ENCODE results near the gene CHCHD10. TPM values are rescaled to one million over a fixed set of nuclear protein-coding genes. Genes with fewer than 3 reads are reported as not detected.

CHCHD10 gene
- total RNA-seq (2014; rRNA removed; shearing (Covaris generic)): 55.6 and 60.9 TPM in 2 replicates

DNA sequence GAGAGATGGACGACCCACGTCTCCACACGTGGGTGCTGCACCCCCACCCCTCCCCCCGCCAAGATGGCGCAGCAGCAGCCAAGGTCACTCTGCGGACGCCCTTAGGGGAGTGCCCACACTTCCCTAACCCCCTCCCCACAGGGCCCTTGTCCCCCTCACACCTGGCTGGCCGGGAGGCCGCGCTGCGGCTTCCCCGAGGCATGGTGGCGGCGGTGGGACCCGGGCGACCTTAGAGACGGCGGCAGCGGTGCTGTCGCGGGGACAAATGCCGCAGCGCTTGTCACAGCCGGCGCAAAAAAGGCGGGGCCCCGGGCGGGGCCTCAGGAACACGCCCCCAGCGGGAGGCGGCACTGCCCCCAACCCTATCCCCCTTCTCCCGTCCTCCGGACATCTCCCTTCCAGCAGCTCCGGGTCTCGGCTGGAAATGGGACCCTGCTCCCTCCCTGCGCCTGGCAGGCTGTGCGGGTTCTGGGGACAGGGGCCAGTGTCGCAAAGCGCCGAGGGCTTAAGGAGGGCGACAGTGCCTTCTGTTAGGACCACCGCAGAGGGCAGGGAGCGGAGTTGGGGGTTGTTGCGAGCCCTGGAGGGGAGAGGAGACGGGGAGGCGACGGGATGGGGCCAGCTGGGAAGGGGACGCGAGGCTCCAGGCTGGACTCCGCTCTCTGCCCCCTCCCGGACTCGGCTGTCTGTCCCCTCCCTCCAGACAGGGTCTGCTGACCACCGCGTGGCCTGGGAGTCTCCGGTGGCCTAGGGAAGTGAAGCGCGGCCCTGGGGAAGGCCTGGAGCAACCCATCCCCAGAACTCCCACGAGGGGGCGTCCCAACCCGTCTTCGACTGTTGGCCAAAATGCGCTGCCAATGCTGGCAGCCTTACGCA lies at the start of gene CHCHD10:
CHCHD10 (minus strand) TSS at position 300 of the 876 bp plus-strand sequence; CDS start at position 202, 98 bp downstream.
- no peaks in the 10 kb centered on the region; the same call in 1 of the 2 replicates for H3K36me3 ChIP-seq (replicated peaks; ENCODE audit: control insufficient read depth, insufficient read depth, low read length)
- H3K4me3 ChIP-seq (ENCODE audit: insufficient read depth, low read depth, low read length): peak within 1 kb of the TSS; percentile 83
- peak; percentile 97 for DNase-seq
- H3K27me3 ChIP-seq (ENCODE audit: control insufficient read depth, insufficient read depth, low read length): peaks cover 9% of the 10 kb centered on the region

DNA sequence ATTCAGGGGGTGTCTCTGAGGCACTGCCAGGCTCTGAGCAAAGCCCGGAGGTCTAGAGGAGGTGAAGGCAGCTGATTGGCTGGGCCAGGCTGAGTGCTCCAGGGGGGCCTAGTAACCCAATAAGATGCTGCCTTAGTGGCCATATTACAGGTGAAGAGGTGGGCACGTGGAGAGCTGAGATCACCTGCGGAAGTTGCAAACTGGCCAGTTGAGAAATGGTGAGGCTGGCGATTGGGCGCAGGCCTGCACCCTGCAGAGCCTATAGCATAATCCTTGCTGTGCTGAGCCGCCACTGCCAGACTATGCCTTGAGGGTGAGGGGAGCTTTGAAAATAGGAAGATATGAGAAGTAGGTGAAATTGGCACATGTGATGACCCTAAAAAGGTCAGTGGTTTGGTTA lies 49.4 kb upstream of the CHCHD10 start:
- Histone ChIP-seq H3K27me3 (ENCODE audit: control insufficient read depth, insufficient read depth, low read length) (no peaks in the 10 kb centered on the region), H3K36me3 (replicated peaks; ENCODE audit: control insufficient read depth, insufficient read depth, low read length) (peaks cover 29% of the 10 kb centered on the region), H3K4me3 (ENCODE audit: insufficient read depth, low read depth, low read length) (no peak overlapping the region)
- DNase-seq: no peak

DNA sequence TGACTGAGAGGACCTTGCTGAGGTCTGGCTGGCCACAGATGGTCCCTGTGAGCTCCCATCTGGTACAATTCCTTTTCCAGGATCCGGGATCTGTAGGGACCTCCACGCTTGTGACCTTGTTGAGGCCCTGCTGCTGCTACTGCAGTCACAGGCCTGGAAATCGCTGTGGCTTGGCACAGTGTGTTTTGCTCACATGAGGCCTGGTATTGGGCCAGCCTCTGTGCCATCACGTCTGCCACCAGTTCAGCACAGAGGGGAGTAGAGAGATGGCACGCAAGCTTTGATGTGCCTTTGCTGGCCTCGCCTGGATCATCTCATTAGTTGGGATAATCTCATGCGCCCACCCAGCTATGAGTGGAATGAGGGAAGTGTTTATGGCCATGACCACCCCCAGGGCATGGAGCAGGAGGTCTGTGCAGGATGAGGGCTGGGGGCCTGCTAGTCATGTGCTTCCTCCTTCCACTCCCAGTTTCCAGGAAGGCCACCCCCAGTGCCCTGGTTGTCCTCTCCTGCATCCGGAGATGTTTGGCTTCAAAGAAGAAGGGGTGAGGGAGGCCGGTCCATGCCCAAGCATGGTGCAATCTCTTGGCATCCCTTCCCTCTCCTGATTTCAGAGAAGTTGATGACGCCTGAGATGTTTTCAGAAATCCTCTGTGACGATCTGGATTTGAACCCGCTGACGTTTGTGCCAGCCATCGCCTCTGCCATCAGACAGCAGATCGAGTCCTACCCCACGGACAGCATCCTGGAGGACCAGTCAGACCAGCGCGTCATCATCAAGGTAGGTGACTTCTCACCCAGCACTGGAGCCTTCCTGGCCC lies 48.6 kb upstream of the CHCHD10 start:
- DNase-seq: no peak
- Histone ChIP-seq H3K27me3 (ENCODE audit: control insufficient read depth, insufficient read depth, low read length) (no peaks in the 10 kb centered on the region), H3K36me3 (replicated peaks; ENCODE audit: control insufficient read depth, insufficient read depth, low read length) (peaks cover 26% of the 10 kb centered on the region), H3K4me3 (ENCODE audit: insufficient read depth, low read depth, low read length) (no peak overlapping the region)

DNA sequence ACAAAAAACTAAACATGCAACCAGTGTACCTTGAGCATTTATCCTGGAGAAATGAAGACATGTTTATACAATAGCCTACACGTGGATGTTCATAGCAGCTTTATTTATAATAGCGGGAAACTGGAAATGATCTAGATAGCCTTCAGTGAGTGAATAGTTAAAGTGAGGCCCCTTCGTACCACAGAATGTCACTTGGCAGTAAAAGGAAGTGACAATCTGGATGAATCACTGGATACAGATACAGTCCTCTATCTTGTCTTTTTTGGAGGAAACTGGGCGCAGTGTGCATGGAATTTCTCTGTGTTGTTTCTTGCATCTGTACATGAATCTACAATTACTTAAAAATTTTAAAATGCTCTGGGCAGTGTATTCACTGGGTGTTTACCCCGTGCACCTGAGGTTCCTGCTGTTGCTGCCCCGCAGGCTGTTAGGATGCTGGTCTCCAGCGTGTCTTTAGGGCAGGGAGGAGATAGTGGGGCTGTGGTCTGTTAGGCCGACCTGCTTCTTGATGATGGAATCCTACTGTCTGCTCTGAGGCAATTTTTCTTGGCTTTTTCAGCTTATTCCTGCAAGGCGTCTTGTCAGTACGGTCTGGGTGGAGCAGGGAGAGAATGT lies 47.9 kb upstream of the CHCHD10 start:
- Histone ChIP-seq H3K4me3 (ENCODE audit: insufficient read depth, low read depth, low read length) (no peak overlapping the region), H3K36me3 (replicated peaks; ENCODE audit: control insufficient read depth, insufficient read depth, low read length) (peaks cover 21% of the 10 kb centered on the region), H3K27me3 (ENCODE audit: control insufficient read depth, insufficient read depth, low read length) (no peaks in the 10 kb centered on the region)
- DNase-seq: no peak

DNA sequence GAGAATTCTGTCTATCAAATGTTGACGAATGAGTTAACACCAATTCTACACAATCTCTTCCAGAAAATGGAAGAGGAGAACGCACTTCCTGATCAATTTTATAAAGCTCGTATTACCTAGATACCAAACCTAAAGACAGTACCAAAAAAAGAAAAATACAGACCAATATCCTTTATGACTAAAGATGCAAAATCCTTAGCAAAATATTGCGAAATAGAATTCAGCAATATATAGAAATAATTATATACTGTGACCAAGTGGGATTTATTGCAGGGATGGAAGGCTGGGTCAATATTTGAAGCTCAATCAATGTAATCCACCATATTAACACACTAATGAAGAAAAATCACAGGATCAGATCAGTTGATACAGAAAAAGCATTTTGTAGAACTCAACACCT lies 44.6 kb upstream of the CHCHD10 start:
- Histone ChIP-seq H3K36me3 (replicated peaks; ENCODE audit: control insufficient read depth, insufficient read depth, low read length) (peaks cover 15% of the 10 kb centered on the region), H3K27me3 (ENCODE audit: control insufficient read depth, insufficient read depth, low read length) (no peaks in the 10 kb centered on the region), H3K4me3 (ENCODE audit: insufficient read depth, low read depth, low read length) (no peak overlapping the region)
- DNase-seq: no peak

DNA sequence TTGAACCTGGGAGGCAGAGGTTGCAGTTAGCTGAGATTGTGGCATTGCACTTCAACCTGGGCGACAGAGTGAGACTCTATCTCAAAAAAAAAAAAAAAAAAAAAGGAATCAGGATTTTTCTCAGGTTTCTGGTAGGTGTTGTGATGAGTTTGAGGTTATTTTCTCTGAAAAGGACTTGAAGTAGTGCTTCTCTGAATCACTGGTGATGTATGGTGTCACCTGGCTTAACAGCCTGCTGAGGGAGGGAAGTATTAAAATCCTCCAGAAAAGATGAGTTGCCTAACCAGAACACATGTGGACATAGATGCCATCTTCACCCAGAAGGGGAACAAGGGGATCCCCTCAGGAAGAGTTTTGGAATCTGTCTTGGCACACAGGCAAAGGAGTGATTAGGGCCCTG lies 39.1 kb upstream of the CHCHD10 start:
- Histone ChIP-seq H3K27me3 (ENCODE audit: control insufficient read depth, insufficient read depth, low read length) (no peaks in the 10 kb centered on the region), H3K36me3 (replicated peaks; ENCODE audit: control insufficient read depth, insufficient read depth, low read length) (peaks cover 26% of the 10 kb centered on the region), H3K4me3 (ENCODE audit: insufficient read depth, low read depth, low read length) (no peak overlapping the region)
- no peak for DNase-seq

DNA sequence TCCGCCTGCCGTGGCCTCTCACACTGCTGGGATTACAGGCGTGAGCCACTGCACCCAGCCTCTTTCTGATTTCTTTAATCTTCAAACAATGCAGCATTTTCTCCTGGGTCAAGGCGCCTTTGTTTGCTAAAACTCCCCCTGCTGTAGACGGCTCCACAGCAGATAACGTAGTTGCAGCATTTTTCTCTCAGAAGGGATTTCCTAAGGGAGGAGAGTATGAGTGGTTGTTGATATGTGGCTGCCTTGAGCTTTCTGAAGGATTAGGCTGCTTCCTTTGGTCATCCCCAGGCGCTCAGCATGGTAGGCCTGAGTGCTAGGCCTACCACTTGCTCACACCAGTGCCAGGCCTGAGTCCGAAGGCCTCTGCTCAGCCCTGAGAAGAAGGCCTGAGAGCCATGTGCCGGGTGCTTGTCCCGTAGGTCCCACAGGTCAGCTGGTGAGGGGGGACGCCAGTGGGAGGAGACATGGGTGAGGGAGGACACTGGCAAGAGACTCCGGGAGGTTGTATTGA lies 37.1 kb upstream of the CHCHD10 start:
- H3K27me3 ChIP-seq (ENCODE audit: control insufficient read depth, insufficient read depth, low read length): no peaks in the 10 kb centered on the region
- peaks cover 44% of the 10 kb centered on the region for H3K36me3 ChIP-seq (replicated peaks; ENCODE audit: control insufficient read depth, insufficient read depth, low read length)
- no peak for DNase-seq
- H3K4me3 ChIP-seq (ENCODE audit: insufficient read depth, low read depth, low read length): no peak overlapping the region

DNA sequence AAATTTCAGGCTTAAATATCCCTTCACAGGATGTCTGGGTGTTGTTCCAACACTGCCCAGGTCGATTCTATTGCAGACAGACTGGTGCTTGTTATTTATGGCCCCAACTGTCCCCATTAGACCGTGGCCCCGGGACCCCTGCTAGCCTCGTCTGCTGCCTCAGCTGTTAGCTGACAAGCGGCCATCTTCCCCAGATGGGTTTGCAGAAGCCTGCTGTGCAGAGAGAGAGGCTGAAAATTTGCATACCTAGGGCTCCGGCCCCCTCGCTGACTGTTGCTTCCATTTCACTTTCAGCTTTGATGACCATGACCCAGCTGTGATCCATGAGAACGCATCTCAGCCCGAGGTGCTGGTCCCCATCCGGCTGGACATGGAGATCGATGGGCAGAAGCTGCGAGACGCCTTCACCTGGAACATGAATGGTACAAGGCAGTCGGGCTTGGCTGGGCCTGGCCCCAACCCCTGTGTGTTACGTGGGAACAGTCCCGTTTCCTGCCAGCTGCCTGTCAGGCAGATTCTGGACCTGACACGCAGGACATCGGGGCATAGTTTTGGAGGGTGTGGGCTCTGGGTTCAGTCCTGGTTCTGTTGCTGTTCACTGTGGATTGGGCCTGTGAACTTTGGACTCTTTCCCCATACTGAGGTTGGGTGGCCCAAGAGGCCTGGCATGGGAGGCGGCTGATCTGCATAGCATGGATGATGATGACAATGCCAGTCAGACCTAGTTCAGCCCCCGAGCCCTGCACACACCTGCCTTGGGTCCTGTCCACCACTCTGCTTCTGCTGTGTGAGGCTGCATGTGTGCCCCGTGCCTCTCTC lies 35.4 kb upstream of the CHCHD10 start:
- Histone ChIP-seq H3K4me3 (ENCODE audit: insufficient read depth, low read depth, low read length) (no peak overlapping the region), H3K36me3 (replicated peaks; ENCODE audit: control insufficient read depth, insufficient read depth, low read length) (peaks cover 44% of the 10 kb centered on the region), H3K27me3 (ENCODE audit: control insufficient read depth, insufficient read depth, low read length) (no peaks in the 10 kb centered on the region)
- DNase-seq: peak; percentile 37

DNA sequence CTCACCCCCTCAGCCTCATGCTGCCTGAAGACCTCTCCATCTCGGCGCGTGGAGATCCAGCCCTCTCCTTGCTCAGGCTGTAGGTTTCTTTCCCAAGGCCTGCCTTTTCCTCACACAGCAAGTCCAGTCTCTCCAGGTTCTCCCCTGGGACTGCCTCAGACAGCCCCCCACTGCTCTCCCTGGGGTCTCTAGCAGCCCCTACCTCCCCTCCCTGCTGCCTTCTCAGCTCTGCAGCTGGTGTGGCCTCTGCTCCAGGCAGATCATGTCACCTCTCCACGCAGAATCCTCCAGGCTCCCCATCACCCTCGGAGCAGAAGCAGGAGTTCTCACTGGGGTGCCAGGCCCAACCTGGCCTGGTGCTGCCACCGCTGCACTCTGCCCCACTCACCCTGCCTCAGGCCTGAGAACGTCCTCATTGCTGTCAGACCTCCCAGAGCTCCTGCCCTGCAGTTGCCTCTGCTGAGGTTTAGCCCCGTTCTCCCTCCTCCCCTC lies 34.2 kb upstream of the CHCHD10 start:
- DNase-seq: peak; percentile 14
- Histone ChIP-seq H3K27me3 (ENCODE audit: control insufficient read depth, insufficient read depth, low read length) (no peaks in the 10 kb centered on the region), H3K36me3 (replicated peaks; ENCODE audit: control insufficient read depth, insufficient read depth, low read length) (peaks cover 44% of the 10 kb centered on the region), H3K4me3 (ENCODE audit: insufficient read depth, low read depth, low read length) (no peak overlapping the region)

DNA sequence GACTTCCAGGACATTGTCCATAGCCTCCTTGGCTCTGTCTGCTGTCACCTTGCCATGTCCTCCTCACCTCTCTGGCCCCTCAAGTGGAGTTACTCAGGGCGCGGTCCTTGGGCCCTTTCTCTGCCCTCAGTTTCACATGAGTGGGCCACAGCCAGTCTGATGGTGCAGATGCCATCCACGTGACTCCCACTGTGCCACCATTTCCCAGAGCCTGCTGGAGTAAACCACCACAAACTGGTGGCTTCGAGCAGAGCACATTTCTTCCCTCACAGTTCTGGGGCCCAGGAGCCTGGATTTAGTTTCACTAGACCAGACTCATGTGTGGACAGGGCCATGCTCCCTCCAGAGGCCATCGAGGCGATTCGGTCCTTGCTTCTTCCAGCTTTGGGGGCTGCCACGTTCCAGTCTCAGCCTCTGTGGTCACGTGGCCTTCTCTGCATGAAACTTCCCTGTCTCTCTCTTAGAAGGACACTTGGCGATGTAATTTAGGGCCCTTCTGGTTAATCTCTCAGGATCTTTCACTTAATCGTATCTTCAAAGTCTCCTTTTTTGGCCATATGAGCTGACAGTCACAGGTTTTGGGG lies 33.6 kb upstream of the CHCHD10 start:
- Histone ChIP-seq H3K27me3 (ENCODE audit: control insufficient read depth, insufficient read depth, low read length) (no peaks in the 10 kb centered on the region), H3K36me3 (replicated peaks; ENCODE audit: control insufficient read depth, insufficient read depth, low read length) (peaks cover 46% of the 10 kb centered on the region), H3K4me3 (ENCODE audit: insufficient read depth, low read depth, low read length) (no peak overlapping the region)
- DNase-seq: peak; percentile 12

DNA sequence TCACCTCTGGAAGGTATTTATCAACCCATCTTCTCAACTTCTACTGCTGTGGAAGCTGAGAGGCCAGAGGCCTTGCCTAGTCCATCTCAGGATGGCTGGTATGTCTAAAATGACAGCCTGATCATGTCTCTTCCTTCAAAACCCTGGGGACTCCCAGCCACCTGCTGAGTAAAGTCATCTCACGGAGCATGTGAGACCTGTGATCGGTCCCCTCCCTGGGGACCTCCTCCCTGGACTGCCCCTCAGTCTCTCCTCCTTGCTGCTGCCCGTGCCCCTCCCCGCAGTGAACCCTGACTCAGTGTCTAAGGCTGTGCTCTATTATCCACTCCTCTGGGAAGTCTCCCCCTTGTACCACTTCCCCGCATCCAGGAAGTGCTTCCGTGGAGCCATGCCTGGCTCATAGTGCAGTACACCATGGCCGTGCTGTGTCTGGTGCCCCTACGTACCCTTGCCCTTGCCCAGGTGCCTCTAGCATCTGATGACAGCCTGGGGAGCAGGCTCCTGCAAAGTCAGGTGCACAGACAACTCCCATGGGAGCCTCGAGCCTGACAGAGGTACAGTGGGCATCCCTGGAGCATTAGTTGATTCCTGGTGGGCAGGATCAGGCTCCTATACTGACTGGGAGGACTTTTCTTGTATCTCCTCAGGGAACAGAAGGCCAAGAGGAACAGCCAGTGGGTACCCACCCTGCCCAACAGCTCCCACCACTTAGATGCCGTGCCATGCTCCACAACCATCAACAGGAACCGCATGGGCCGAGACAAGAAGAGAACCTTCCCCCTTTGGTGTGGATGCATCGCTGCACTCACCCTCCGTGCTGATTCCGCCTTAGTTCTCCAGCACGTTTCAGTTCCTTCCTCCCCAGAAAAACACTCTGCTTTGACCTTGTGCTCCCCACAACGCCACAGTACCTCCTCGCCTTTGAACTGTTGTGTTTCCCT lies 32.8 kb upstream of the CHCHD10 start:
- Histone ChIP-seq H3K36me3 (replicated peaks; ENCODE audit: control insufficient read depth, insufficient read depth, low read length) (peaks cover 46% of the 10 kb centered on the region), H3K4me3 (ENCODE audit: insufficient read depth, low read depth, low read length) (no peak overlapping the region), H3K27me3 (ENCODE audit: control insufficient read depth, insufficient read depth, low read length) (no peaks in the 10 kb centered on the region)
- peak; percentile 10 for DNase-seq

DNA sequence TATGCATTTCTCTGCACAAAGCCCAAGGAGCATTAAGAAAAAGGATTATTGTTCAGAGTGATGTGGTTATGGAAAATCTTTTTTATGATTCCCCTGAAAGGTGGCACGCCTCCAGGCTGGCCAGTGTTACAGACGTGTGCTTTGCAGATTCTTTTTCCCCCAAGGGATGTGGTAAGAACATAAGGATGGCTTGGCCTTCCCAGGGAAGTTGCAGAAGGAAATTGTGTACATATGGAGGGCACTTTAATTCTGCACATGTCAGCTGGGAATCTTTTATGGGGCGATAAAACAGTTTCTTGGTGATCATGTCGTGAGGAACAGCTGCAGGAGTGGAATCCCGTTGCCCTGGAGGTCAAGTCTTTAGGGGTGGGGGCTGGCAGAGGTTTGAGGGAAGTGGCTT lies 28.7 kb upstream of the CHCHD10 start:
- peaks cover 40% of the 10 kb centered on the region for H3K36me3 ChIP-seq (replicated peaks; ENCODE audit: control insufficient read depth, insufficient read depth, low read length)
- no peaks in the 10 kb centered on the region for H3K27me3 ChIP-seq (ENCODE audit: control insufficient read depth, insufficient read depth, low read length)
- no peak overlapping the region for H3K4me3 ChIP-seq (ENCODE audit: insufficient read depth, low read depth, low read length)
- peak; percentile 22 for DNase-seq

All from H7 (cell line).